HG02943 (cell line): ENCODE results near the gene TFDP2.

Source experiments
- ATAC-seq: cut with Tn5 transposase; IDR thresholded peaks from one replicate; pipeline ENCODE4 v1.9.1; 2021; ENCODE audit warnings: mild to moderate bottlenecking, low read depth, moderate library complexity; ENCODE audit not compliant: unreplicated experiment

The TFDP2 gene

GRCh38 chr3:141894524-141895176 lies 254.7 kb downstream of the TFDP2 start:
- no peak for ATAC-seq
